HG03039 (cell line): ENCODE data around the gene GRID1.

ENCODE experiments used
- ATAC-seq: cut with Tn5 transposase; IDR thresholded peaks from one replicate; pipeline ENCODE4 v1.9.1; 2021; ENCODE audit warnings: mild to moderate bottlenecking, moderate library complexity; ENCODE audit not compliant: unreplicated experiment

The GRID1 gene

DNA sequence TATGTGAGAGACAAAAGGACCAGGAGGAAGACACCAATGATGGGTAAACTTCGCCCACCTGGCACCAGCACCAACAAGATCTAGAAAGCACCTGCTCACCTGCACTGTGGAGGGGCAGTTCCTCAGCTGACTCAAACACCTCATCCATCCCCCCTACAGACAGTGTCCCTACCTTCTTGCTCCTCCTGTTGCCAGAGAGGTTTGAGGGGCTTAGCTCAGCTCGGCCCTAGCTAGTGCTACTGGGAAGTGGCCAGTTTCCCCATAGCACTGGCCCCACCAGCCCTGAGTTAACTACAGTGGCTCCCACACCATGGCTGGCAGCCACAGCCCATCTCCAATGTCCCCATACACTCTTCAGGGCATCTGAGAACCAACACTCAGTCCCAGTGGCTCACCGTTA is 70.8 kb downstream of the GRID1 start:
- no peak for ATAC-seq

DNA sequence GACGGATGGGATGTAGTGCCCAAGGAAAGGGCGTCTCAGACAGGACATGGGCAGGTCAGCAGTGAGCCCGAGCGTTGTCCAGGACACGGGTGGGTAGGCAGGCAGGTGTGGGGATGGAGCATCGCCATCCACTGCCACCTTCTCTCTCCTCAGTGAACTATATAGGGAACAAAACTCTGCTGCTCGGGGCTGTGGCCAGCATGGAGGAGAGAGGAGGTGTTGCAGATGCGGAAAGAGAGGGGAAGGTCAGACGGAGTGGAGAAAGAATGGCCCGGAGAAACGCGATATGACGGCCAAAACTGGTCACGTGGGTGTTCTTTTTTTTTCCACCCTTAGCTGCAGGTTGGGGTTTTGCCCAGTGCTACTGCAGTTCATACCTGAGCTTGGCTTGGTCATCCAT is 71.2 kb downstream of the GRID1 start:
- ATAC-seq, result no peak

DNA sequence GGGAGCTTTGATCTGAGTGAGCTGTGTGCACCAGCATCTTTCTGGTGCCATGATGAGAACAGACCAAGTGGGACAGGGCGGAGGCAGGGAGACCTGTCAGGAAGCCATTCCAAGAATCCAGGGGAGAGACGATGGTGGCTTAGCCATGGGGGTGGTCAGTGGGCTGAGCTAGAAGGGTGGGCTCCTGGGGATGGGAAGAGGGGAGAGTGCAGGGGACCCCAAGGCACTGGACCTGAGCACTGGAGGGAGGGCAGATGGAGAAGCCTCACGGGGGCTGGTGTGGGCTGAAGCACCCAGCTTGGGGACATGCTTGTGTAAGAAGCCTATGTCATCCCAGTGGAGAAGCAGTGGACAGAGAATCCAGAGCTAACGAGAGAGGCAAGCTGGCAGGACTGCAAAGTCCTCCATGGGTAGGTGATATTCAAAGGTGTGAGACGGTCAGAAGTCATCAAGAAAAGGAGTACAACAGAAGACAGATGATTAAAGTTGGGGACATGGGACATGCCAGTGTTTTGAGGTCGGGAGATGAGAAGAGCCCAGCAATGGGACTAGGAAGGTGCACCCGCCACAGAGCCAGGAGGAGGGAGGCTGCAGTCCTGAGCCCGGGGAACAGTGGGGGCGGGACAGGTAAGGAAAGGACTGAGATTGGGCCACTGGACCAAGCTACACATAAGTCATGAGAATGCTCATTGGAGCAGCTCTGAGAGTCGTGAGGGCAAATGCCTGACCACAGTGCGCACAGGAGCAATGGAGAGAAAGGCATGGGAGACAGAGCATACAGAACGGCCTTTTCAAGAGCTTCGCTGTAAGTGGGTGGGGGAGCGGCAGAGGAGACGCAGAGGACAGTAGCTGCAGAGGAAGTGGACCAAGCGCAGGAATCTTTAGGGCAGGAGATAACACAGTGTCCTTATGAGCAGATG is 72.0 kb downstream of the GRID1 start:
- no peak for ATAC-seq

DNA sequence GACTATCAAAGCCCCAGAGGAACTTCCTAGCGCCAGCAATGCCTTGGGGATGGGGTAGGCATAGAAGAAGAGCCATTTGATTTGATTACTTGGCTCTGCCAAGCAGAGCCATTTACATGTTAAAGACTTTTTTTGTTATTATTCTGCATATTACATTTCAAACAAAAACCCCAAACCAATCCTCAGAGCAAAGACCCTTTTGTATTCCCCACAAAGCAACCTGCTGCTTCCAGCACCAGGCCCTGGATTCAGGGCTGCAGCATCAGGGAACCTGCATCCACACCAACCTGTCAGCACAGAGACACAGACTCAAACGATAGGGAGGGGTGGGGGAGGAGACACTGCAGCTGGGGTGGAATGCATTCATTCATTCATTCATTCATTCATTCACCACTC is 73.2 kb downstream of the GRID1 start:
- no peak for ATAC-seq

DNA sequence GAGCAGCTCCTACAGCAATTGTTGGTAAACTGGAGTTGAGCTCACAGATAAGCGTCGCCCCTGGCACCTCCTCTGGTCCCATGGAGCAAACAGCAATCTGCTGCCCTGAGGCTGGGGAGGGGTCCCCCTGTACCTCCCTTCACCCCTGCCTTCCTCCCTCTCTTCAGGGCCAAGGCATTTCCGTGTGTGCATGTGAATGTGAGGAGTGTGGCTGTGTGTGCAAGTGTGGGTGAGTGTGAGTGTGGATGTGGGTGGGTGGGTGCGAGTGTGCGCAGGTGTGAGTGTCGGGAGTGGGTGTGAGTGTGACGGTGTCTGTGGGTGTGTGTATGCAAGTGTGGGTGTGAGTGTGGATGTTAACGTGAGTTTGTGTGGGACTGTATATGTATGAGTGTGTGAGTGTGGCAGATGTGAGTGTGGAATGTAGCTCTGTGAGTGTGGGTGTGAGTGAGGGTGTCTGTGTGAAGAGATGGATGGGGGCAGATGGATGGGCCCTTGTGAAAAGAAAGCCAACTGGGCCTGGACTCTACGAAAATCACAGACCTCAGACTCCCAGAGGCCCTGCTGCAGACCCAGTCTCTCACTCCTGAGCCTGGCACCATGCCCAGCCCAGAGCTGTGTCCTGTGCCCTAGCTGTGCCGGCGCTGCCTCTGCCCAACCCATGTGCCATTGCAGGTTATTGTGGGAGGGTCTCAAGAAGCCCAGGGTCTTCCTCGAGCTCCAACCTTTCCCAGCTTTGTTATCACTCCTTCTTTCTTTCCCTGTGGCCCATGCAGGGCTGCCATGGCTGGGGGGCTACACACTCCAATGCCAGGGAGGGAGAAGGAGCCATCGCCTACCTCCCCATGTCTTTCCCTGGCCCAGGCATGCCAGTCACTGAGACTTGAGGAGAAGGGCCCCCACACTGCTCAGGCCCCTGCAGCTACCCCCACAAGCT is 73.9 kb downstream of the GRID1 start:
- no peak for ATAC-seq

DNA sequence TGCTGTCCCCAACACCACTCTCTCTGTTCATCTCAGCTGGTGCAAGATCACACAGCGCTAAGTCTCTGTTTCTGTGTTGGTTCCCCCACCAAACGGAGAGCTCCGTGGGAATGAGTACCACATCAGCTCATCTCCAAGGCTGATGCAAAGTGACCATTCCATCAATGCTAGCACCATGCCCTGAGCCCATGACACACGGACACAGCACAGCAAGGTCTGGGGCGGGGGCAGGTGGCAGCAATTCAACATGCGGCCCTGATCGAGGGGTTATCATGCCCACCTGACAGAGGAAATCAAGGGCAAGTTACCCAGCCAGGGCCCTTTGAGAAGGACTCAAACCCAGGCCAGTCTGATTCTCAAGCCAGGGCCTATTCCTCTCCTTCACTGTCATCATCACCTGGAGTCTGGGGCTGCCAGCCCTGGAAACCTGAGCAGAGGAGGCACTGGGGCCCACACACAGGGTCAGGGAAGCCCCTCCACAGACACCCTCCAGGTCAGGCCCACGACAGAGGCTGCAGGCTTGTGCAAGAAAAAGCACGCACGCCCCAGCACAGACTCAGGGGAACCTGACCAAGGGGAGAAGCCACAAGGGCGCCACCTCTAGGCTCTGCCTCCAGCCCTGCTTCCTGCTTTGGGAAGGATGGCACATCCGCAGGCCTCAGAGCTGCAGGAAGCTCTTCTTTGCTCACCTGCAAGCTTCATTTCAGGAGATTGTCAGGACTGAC is 74.8 kb downstream of the GRID1 start:
- no peak for ATAC-seq

DNA sequence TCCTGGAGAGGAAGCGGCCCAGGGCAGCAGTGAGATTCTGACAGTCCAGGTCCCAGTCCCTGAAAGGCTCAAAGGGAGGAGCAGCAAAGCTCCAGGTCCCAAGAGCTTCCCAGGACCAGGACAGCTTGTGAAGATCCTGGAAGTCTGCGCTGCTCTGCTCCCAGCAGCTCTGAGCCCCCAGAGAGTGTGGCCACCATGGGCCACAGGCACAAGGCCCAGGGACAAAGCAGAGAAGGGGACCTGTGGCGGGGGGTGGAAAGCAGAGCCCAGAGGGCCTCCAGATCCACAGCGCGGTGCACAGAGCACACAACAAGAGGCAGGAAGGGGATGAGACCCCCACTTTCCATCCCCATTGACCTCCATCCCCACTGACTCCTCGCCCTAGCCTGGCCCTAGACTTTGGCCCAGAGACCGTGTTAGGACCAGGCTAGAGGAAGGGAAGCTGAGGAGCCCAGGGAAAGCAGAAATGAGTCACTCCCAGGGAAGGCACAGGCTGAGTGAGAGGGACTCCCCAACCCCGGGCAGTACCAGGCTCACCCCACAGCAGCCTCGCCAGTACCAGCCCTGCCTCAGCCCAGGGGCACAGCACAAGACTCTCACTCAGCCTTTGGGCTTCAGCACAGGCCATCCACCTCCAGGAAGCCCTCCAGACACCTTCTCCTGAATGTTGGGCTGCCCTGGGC is 75.5 kb downstream of the GRID1 start:
- no peak for ATAC-seq

DNA sequence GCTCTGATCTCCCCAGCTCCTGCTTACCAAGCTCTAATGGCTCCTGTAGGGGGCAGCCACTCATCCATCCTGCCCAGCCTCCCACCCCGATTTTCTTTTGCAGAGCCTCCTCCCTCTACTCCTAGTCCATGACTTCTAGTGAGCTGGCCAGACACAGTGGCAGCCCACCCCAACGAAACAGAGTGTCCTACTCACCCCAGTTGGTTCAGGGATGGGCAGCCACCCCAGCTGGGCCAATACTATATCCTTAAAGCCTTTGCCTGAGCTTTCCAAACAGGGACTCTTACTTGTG is 77.1 kb downstream of the GRID1 start:
- no peak for ATAC-seq

DNA sequence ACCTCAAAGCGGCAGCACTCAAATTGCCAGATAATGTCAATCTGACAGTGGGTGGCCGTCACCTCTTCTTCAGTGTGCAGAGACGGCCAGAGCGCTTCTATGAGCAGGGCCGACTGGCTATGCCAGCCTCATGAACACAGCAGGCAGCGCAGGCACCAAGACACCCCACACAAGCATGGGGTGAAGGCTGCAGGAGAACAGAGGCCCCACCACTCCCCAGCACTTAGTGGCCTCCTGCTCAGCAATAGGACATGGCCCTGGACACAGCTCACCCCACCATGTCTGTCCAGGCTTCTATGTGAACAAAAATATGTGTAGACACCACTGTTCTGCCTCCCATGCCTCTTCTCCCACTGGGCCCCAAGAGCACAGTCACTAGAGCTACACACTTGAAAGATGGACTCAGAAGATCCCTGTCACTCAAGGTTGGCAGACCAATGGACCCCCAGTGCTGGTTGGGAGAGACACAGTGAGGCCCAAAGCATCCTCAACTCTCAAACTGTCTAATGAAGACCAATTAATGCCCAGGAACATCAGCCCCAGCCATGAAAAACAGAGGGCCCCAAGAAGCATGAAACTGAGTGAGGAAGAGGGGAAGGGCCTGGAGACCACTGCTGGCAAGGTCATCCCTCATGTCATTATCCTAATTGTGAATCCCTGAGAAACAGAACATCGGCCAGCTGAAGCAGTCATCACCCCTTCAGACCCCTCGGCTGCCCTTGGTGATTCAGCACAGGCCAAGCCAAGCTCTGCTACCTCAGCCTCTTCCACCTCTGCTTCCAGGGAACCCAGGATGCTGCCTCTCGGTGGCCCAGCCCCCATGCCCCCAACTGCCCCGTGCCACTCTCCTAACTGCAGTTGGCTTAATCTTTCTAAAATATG is 77.7 kb downstream of the GRID1 start:
- ATAC-seq, result no peak

DNA sequence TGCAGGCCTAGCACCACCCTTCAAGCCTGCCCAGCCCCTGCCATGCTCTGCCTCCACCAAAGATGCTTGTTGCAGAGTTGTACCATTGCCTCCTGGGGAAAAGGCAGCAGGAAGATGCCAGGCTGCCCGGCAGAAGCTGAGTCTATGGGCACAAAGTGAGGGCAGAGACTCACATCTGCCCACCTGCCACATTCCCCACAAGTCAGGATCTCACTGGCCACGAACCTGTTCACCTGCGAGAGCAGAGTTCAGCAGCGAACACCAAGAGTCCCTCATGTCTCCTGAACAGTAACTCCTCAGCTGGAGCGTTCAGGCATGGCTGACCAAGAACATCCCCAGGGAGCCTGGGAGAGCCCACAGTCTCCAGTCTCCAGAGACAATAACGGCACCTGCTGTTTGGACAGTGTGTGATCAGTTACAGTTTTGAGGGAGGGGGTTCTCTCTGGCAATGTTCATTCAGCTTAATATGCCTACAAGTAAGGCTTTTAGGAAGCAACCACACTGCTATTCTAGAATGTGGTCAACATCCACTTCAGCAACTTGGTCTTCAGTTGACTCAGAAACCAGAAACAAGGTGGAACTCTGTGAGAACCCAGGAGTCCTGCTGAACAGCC is 78.5 kb downstream of the GRID1 start:
- no peak for ATAC-seq

DNA sequence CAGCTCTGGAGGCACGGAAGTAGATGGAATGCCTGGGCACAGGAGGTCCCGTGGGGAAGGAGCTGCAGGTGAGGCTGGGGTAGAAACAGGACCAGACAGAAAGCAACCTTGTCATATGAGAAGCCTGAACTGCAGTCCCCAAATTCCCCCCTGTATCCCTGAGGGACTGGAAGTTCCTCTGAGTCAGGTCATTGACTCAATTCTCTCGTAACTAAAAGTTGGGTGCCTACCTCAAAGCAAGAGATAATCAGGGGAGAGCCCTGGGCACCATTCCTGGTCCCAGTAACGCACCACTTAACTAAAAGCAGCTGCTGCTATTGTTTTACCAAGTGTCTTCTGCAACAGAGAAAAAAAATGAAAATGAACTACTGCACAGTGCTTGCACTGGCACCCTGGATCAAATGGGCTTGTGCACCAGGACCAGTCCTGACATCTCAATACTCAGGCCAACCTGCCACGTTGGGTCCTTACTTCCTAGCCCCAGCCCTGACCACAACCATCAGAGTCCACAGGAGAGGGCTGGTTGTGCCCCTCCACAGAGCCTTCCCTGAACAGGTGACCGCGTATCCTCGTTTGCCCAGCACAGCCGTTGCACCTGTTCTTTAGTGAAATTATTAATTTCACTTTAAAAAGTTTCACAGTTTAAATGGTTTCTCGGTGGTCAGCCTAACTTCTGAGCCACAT is 79.3 kb downstream of the GRID1 start:
- ATAC-seq, result no peak

DNA sequence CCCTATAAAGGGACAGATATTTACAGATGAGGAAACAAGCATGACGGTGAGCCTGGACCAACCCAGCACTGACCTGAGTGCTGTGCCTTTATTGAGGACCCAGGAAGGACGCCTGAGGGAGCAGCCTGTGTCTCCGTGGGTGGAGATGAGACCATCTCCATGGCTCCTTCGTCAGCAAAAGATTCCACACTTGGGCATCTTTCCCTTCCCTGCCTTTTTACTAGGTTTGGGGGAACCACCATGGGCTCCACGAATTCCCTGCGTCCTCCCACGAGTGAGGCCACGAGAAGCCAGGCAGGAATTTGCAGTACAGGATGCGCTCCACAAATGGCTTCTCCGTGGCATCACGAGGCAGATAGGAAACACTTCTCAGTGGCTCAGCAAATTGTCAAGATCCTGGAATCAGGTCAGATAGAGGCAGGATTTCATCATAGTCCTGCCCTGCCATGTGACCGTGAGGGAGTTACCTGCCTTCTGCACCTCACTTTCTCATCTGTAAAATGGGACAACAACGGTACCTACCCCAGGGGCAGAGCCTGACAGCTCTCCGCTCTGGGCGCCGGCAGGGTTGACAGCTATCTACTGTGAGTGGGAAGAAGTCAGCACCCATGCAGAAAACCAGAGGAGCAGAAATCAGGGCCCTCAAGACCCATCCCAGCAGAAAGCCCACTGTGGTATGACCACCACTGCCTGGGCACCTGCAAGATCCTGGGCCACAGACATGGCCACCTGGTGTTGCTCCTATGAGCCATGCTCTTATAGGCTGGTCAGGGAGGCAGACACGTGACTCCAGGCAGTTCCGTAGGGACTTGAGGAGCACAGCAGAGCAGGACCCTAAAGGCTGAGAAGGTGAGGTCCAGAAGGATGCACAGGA is 80.1 kb downstream of the GRID1 start:
- ATAC-seq, result no peak

DNA sequence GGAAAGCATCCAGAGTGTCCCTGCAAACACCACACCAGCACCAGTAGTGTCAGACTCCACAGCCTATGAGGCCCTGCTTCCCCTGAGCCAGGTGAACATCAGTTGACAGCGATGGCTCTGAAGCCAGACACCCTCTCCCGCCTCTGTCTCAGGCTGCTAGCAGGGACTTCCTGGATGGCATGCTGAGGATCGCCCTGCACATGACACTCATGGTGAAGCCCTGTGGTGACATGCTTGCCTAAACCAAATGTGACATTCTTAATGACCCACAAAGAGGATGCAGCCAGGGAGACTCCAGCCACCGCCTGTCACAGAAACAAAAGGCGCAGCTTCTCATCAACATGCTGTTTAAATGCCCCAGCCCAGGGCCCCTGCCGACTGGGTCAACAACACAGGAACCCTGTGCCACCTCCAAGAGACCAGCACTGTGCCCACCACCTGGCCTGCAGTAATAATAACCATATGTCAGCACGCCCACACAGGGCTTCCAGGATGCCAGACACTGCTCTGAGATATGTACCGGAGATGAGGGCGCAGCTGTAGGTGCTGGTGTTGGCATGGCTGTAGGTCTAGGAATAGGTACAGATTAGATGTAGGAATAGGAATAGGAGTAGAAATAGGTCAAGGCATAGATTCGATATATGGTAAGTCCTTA is 81.3 kb downstream of the GRID1 start:
- ATAC-seq, result no peak

DNA sequence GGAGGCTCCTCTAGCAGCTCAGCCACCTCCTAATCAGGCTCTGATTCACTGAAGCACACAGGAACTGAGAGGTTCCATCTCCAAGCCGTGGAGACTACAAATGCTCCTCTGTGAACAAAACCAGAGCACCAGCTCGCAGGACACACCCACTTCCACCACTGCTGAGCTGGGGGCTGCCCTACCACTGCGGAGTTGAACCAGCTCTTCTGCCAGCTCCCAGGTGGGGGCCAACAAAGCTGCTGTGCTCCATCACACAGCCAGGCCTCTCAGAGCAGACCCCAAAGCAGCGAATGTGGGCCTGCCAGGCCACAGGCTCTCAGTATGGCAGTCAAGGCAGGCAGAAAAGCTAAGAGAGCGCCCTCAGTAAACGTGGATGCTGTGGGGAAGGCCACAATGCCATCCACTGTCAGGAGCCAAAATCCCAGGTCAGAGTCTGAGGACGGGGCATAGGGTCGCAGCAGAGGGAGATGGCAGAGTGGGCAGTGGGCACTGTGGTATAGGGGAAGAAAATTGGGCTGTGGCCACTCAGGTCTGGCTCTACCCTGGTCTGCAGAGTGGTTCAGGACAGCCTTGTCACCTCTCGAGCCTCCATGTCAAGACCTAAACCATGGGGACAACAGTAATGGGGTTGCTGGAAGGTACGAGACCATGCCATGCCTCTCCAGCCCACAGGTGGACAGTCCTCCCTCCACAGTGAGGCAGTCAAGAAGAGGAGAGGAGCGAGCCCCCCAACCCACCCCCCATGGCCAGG is 82.1 kb downstream of the GRID1 start:
- no peak for ATAC-seq

DNA sequence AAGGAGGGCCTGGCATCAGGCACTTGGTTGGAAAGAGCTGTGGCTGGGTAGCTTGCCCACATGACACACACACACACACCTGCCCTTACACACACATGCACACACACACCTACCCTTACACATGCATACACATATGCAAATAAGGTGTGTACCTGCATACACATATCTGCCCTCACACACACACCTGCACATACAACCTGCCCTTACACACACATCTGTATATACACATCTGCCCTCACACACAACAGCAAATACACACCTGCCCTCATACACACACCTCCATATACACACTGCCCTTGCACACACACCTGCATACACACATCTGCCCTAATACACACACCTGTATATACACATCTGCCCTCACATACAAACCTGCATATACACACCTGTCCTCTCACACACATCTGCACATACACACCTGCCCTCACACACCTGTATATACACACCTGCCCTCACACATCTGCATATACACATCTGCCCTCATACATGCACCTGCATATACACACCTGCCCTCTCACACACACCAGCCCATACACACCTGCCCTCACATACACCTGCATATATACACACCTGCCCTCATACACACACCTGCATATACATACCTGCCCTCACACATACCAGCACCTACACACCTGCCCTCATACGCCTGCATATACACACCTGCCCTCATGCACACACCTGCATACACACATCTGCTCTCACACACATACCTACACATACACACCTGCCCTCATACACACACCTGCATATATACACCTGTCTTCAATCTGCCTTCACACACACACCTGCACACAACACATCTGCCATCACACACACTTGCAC is 82.9 kb downstream of the GRID1 start:
- no peak for ATAC-seq
